GM18858 (cell line): ENCODE data around the gene NAV2.

ENCODE experiments used
- ATAC-seq: cut with Tn5 transposase; IDR thresholded peaks from one replicate; pipeline ENCODE4 v1.9.1; 2021; ENCODE audit not compliant: unreplicated experiment

The NAV2 gene

GRCh38 chr11:20047006-20047768 is 334.6 kb downstream of the NAV2 start:
- no peak for ATAC-seq

- ATAC-seq: no peak
These were observed 335.1 kb downstream of the NAV2 start for GRCh38 chr11:20047769-20048154.

GRCh38 chr11:20048246-20048645 is 335.6 kb downstream of the NAV2 start:
- ATAC-seq: no peak

- no peak for ATAC-seq
These were observed 336.1 kb downstream of the NAV2 start for GRCh38 chr11:20048707-20049106.

- ATAC-seq: no peak
These were observed 336.6 kb downstream of the NAV2 start for GRCh38 chr11:20049231-20049630.

GRCh38 chr11:20050048-20050447 is 337.4 kb downstream of the NAV2 start:
- no peak for ATAC-seq

GRCh38 chr11:20050551-20051333 is 338.1 kb downstream of the NAV2 start:
- no peak for ATAC-seq

GRCh38 chr11:20051469-20052399 is 339.1 kb downstream of the NAV2 start:
- no peak for ATAC-seq

- no peak for ATAC-seq
These were observed 340.9 kb downstream of the NAV2 start for GRCh38 chr11:20053572-20053971.

GRCh38 chr11:20054584-20054983 is 341.9 kb downstream of the NAV2 start:
- ATAC-seq: no peak

GRCh38 chr11:20055312-20055711 is 342.7 kb downstream of the NAV2 start:
- no peak for ATAC-seq

- ATAC-seq: no peak
These were observed 343.7 kb downstream of the NAV2 start for GRCh38 chr11:20056109-20056949.

- no peak for ATAC-seq
These were observed 344.6 kb downstream of the NAV2 start for GRCh38 chr11:20056950-20057943.

GRCh38 chr11:20058749-20059458 is 346.3 kb downstream of the NAV2 start:
- no peak for ATAC-seq

GRCh38 chr11:20059587-20060021 is 347.0 kb downstream of the NAV2 start:
- no peak for ATAC-seq

GRCh38 chr11:20060181-20060580 is 347.5 kb downstream of the NAV2 start:
- no peak for ATAC-seq

GRCh38 chr11:20060647-20061205 is 348.1 kb downstream of the NAV2 start:
- no peak for ATAC-seq

GRCh38 chr11:20061776-20062175 is 349.1 kb downstream of the NAV2 start:
- ATAC-seq: no peak
